Endodermal cell (in vitro differentiated cells): ENCODE data around the gene RBMS1. TPM values are rescaled to one million over a fixed set of nuclear protein-coding genes. Genes with fewer than 3 reads are reported as not detected.

Source experiments
- DNase-seq: peaks from one replicate; pipeline ENCODE4 v3.0.0-alpha.2; 2017
- H3K27ac ChIP-seq: 2 replicates; pipeline ENCODE4 v1.5.1; 2013; ENCODE audit warnings: mild to moderate bottlenecking, low read depth, low read length, moderate library complexity
- H3K27me3 ChIP-seq: 2 replicates; pipeline ENCODE4 v1.6.1; 2013; ENCODE audit warnings: mild to moderate bottlenecking, low read length, moderate library complexity; ENCODE audit not compliant: insufficient read depth, control insufficient read depth, poor library complexity, severe bottlenecking
- H3K36me3 ChIP-seq: 2 replicates; pipeline ENCODE4 v1.7.0; 2013; ENCODE audit warnings: mild to moderate bottlenecking, low read length, moderate library complexity; ENCODE audit not compliant: control insufficient read depth, insufficient read depth
- H3K4me1 ChIP-seq: one replicate; pipeline ENCODE4 v1.7.0; 2013; ENCODE audit warnings: low read length; ENCODE audit not compliant: control insufficient read depth, insufficient read depth
- H3K4me3 ChIP-seq: 2 replicates; pipeline ENCODE4 v1.5.1; 2013; ENCODE audit warnings: mild to moderate bottlenecking, low read length, moderate library complexity
- H3K9ac ChIP-seq: 2 replicates; pipeline ENCODE4 v1.6.1; 2013; ENCODE audit warnings: mild to moderate bottlenecking, low read length, moderate library complexity; ENCODE audit not compliant: poor library complexity, severe bottlenecking; ENCODE audit errors: extremely low read depth
- H3K9me3 ChIP-seq: 2 replicates; pipeline ENCODE4 v1.6.1; 2013; ENCODE audit warnings: mild to moderate bottlenecking, low read length, moderate library complexity; ENCODE audit not compliant: control insufficient read depth
- H3K27ac Mint-ChIP-seq: 2 replicates; pipeline ENCODE4 v1.8.0; 2020; ENCODE audit warnings: mixed read lengths
- H3K27me3 Mint-ChIP-seq: 2 replicates; pipeline ENCODE4 v1.8.0; 2021; ENCODE audit warnings: mild to moderate bottlenecking, mixed read lengths; ENCODE audit not compliant: insufficient read depth
- H3K36me3 Mint-ChIP-seq: 2 replicates; pipeline ENCODE4 v1.8.0; 2020; ENCODE audit warnings: low read depth, mixed read lengths
- H3K4me1 Mint-ChIP-seq: 2 replicates; pipeline ENCODE4 v1.8.0; 2020; ENCODE audit warnings: mixed read lengths
- H3K4me3 Mint-ChIP-seq: 2 replicates; pipeline ENCODE4 v1.8.0; 2020; ENCODE audit warnings: mild to moderate bottlenecking, moderate library complexity, mixed read lengths
- H3K9me3 Mint-ChIP-seq: 2 replicates; pipeline ENCODE4 v1.8.0; 2020; ENCODE audit warnings: mild to moderate bottlenecking, mixed read lengths
- CTCF ChIP-seq: fragments of 200-600 bp; sonication (generic); conservative IDR thresholded peaks from 2 replicates; pipeline ENCODE4 v1.5.0; 2021; ENCODE audit warnings: antibody characterized with exemption, mild to moderate bottlenecking
- WGBS, 2 experiments: methylation state at CpG; one replicate each; pipeline versions ENCODE4 v1.1.5 to v1.1.7; 2013; ENCODE audit warnings: missing lambda C conversion rate in 2 of 2, mixed read lengths in 1 of 2; ENCODE audit not compliant: insufficient coverage in 1 of 2, insufficient read length in 1 of 2; 5-methylcytosine and 5-hydroxymethylcytosine counted together
- total RNA-seq, 2 donors: library from RNA; stranded (reverse); fragmentation: NEBNext Ultra II Directional in 1 of 2; extraction: Animal tissue kit (Norgen Biotek cat#: 25700) in 1 of 2; gene quantifications; 2 replicates in 1 of 2; 3 replicates in 1 of 2; pipeline ENCODE4 v1.2.1, GENCODE V29; 2021

The RBMS1 gene
- total RNA-seq, 2 donors from 2014 or later, result 90.7 to 124 TPM

GRCh38 chr2:160224060-160224459, 269.5 kb downstream of the RBMS1 start:
- Mint-ChIP-seq H3K27me3 (peaks cover 5% of the 10 kb centered on the region), H3K36me3 (no peaks in the 10 kb centered on the region), H3K4me1 (peaks cover 40% of the 10 kb centered on the region), H3K9me3 (no peaks in the 10 kb centered on the region), H3K4me3 (no peak overlapping the region), H3K27ac (no peak overlapping the region)
- no peaks in the 10 kb centered on the region for H3K9me3 ChIP-seq
- no peak overlapping the region for H3K4me3 ChIP-seq
- no peaks in the 10 kb centered on the region for H3K27me3 ChIP-seq
- H3K27ac ChIP-seq, result no peak overlapping the region
- 89 to 93% methylated on average over 3 of the region's 3 CpGs for WGBS, 2 experiments
- no peak for TF ChIP-seq CTCF
- H3K4me1 ChIP-seq, result peaks cover 10% of the 10 kb centered on the region
- no peaks in the 10 kb centered on the region for H3K36me3 ChIP-seq
- H3K9ac ChIP-seq, result no peak overlapping the region
- no peak for DNase-seq

GRCh38 chr2:160223560-160223959, 270.0 kb downstream of the RBMS1 start:
- H3K4me1 ChIP-seq, result peaks cover 10% of the 10 kb centered on the region
- no peaks in the 10 kb centered on the region for H3K9me3 ChIP-seq
- peaks cover 38% of the 10 kb centered on the region for H3K4me1 Mint-ChIP-seq
- H3K27ac ChIP-seq, result no peak overlapping the region
- DNase-seq, result no peak
- H3K9me3 Mint-ChIP-seq, result no peaks in the 10 kb centered on the region
- TF ChIP-seq CTCF, result no peak
- no peaks in the 10 kb centered on the region for H3K36me3 Mint-ChIP-seq
- H3K27me3 Mint-ChIP-seq, result peaks cover 5% of the 10 kb centered on the region
- WGBS, 2 experiments, result 90 to 100% methylated on average over 1 to 3 of the region's 3 CpGs
- no peak overlapping the region for H3K4me3 ChIP-seq
- no peak overlapping the region for H3K4me3 Mint-ChIP-seq
- H3K27me3 ChIP-seq, result no peaks in the 10 kb centered on the region
- no peak overlapping the region for H3K9ac ChIP-seq
- no peak overlapping the region for H3K27ac Mint-ChIP-seq
- H3K36me3 ChIP-seq, result no peaks in the 10 kb centered on the region

GRCh38 chr2:160222546-160223283, 270.9 kb downstream of the RBMS1 start:
- H3K36me3 ChIP-seq, result no peaks in the 10 kb centered on the region
- no peak for TF ChIP-seq CTCF
- peaks cover 10% of the 10 kb centered on the region for H3K4me1 ChIP-seq
- H3K36me3 Mint-ChIP-seq, result no peaks in the 10 kb centered on the region
- H3K4me3 ChIP-seq, result no peak overlapping the region
- H3K4me3 Mint-ChIP-seq, result no peak overlapping the region
- peaks cover 5% of the 10 kb centered on the region for H3K27me3 Mint-ChIP-seq
- peaks cover 34% of the 10 kb centered on the region for H3K4me1 Mint-ChIP-seq
- no peak overlapping the region for H3K27ac Mint-ChIP-seq
- H3K27me3 ChIP-seq, result no peaks in the 10 kb centered on the region
- 81 to 84% methylated on average over 7 of the region's 7 CpGs for WGBS, 2 experiments
- DNase-seq, result no peak
- H3K9ac ChIP-seq, result no peak overlapping the region
- no peaks in the 10 kb centered on the region for H3K9me3 Mint-ChIP-seq
- no peaks in the 10 kb centered on the region for H3K9me3 ChIP-seq
- H3K27ac ChIP-seq, result no peak overlapping the region
